ENCODE data around the gene SULT1B1. TPM values are rescaled to one million over a fixed set of nuclear protein-coding genes. Genes with fewer than 3 reads are reported as not detected.
A peak's percentile ranks its signal among the peaks of the same experiment; 100 is the strongest.

The SULT1B1 gene
- total RNA-seq, 1 experiment from 2014 or later: 0.04 TPM

DNA sequence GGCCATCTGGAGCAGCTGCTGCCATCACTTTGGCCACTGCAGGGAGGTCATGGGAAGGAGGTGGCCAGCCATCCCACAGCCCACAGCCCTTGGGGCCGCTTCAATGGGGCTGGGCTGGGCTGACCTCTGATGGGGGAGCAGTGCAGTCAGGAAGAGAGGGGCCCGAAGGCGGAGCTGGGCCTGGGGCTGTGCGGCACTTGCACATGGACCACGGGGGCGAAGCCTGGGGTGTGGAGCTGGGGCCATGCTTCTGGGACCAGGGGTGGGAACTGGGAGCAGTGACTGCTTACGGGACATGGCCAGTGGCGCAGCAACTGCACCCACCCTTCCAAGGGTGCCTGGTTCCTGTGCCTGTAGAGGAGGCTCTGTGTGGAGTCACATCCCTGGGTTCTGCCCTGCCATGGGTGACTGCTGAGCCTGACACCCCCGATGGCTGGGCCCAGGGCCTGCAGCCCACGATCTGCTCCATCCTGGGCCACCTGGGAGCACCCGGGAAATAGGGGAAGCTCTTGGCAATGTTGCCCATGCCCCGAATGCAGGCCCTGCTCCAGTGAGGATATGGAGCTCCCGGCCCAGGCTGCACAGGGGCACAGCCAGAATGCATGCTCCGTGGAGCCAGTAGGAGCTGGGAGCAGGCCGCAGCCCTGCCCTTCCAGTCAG is 22.4 kb upstream of the SULT1B1 start (continued):
- TF ChIP-seq, protein P1, sequence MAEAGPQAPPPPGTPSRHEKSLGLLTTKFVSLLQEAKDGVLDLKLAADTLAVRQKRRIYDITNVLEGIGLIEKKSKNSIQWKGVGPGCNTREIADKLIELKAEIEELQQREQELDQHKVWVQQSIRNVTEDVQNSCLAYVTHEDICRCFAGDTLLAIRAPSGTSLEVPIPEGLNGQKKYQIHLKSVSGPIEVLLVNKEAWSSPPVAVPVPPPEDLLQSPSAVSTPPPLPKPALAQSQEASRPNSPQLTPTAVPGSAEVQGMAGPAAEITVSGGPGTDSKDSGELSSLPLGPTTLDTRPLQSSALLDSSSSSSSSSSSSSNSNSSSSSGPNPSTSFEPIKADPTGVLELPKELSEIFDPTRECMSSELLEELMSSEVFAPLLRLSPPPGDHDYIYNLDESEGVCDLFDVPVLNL (CRISPR knock-in tag; IDR thresholded peaks at IDR 0.05; ENCODE audit: borderline replicate concordance, low read depth): no peak
- TF ChIP-seq, protein P2, sequence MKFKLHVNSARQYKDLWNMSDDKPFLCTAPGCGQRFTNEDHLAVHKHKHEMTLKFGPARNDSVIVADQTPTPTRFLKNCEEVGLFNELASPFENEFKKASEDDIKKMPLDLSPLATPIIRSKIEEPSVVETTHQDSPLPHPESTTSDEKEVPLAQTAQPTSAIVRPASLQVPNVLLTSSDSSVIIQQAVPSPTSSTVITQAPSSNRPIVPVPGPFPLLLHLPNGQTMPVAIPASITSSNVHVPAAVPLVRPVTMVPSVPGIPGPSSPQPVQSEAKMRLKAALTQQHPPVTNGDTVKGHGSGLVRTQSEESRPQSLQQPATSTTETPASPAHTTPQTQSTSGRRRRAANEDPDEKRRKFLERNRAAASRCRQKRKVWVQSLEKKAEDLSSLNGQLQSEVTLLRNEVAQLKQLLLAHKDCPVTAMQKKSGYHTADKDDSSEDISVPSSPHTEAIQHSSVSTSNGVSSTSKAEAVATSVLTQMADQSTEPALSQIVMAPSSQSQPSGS (CRISPR knock-in tag; IDR thresholded peaks at IDR 0.05; ENCODE audit: borderline replicate concordance, low read depth): no peak
- TF ChIP-seq NR1H2 (CRISPR knock-in tag; IDR thresholded peaks at IDR 0.05) (no peak), OVOL2 (CRISPR knock-in tag; IDR thresholded peaks at IDR 0.05; ENCODE audit: borderline replicate concordance) (no peak), ZNF138 (CRISPR knock-in tag; conservative IDR thresholded peaks at IDR 0.05) (no peak)
- TF ChIP-seq, protein P3, sequence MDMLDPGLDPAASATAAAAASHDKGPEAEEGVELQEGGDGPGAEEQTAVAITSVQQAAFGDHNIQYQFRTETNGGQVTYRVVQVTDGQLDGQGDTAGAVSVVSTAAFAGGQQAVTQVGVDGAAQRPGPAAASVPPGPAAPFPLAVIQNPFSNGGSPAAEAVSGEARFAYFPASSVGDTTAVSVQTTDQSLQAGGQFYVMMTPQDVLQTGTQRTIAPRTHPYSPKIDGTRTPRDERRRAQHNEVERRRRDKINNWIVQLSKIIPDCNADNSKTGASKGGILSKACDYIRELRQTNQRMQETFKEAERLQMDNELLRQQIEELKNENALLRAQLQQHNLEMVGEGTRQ (CRISPR knock-in tag; IDR thresholded peaks at IDR 0.05): no peak
- TF ChIP-seq, protein P4, sequence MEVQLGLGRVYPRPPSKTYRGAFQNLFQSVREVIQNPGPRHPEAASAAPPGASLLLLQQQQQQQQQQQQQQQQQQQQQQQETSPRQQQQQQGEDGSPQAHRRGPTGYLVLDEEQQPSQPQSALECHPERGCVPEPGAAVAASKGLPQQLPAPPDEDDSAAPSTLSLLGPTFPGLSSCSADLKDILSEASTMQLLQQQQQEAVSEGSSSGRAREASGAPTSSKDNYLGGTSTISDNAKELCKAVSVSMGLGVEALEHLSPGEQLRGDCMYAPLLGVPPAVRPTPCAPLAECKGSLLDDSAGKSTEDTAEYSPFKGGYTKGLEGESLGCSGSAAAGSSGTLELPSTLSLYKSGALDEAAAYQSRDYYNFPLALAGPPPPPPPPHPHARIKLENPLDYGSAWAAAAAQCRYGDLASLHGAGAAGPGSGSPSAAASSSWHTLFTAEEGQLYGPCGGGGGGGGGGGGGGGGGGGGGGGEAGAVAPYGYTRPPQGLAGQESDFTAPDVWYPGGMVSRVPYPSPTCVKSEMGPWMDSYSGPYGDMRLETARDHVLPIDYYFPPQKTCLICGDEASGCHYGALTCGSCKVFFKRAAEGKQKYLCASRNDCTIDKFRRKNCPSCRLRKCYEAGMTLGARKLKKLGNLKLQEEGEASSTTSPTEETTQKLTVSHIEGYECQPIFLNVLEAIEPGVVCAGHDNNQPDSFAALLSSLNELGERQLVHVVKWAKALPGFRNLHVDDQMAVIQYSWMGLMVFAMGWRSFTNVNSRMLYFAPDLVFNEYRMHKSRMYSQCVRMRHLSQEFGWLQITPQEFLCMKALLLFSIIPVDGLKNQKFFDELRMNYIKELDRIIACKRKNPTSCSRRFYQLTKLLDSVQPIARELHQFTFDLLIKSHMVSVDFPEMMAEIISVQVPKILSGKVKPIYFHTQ (CRISPR knock-in tag; IDR thresholded peaks at IDR 0.05): no peak

DNA sequence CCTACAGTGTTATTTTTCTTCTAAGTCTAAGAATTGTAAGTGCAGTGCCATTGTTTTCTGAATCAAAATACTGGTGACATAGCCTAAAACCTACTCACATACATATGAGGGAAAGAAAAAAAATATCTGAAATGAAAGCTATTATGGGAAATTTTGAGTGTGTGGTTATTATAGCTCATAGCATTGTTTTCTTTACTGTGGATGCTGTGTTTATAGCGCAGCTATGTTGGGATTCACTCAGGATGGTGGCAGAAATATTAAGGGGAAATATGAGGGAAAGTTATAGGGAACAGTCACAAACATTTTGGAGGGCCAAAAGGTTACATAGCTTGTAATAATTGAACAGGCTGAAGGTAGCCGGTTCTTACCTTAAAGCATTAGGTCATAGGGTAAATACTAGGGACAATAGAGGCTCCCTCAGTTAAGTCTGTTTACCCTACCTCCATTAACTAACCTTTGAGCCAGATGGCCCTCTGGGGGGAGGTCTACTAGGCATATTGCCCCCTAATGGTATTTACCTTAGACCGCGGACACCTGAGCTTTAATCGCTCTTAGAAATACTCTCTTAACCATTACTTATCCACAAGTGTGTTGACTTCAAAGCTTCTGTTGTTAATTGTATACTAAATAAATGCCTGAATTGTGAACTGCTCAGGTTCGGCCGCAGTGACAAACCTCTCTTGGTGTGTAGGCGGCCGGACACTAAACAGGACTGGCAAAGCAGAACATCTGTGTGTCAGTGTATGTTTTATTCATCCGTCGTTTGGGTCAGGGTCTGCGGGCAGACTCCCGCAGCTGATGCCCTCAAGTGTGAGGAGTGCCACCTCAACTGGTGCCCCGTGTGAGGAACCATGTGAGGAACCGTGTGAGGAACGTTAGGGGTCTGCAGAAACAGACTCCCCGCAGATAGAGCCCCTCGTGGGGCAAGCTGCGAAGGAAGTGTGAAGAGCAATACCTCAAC is 21.3 kb upstream of the SULT1B1 start:
- CTCF ChIA-PET: no interaction called here
- TF ChIP-seq, protein P5, sequence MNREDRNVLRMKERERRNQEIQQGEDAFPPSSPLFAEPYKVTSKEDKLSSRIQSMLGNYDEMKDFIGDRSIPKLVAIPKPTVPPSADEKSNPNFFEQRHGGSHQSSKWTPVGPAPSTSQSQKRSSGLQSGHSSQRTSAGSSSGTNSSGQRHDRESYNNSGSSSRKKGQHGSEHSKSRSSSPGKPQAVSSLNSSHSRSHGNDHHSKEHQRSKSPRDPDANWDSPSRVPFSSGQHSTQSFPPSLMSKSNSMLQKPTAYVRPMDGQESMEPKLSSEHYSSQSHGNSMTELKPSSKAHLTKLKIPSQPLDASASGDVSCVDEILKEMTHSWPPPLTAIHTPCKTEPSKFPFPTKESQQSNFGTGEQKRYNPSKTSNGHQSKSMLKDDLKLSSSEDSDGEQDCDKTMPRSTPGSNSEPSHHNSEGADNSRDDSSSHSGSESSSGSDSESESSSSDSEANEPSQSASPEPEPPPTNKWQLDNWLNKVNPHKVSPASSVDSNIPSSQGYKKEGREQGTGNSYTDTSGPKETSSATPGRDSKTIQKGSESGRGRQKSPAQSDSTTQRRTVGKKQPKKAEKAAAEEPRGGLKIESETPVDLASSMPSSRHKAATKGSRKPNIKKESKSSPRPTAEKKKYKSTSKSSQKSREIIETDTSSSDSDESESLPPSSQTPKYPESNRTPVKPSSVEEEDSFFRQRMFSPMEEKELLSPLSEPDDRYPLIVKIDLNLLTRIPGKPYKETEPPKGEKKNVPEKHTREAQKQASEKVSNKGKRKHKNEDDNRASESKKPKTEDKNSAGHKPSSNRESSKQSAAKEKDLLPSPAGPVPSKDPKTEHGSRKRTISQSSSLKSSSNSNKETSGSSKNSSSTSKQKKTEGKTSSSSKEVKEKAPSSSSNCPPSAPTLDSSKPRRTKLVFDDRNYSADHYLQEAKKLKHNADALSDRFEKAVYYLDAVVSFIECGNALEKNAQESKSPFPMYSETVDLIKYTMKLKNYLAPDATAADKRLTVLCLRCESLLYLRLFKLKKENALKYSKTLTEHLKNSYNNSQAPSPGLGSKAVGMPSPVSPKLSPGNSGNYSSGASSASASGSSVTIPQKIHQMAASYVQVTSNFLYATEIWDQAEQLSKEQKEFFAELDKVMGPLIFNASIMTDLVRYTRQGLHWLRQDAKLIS (CRISPR knock-in tag; IDR thresholded peaks at IDR 0.05; ENCODE audit: borderline replicate concordance): no peak
- TF ChIP-seq CBFB (CRISPR knock-in tag; IDR thresholded peaks at IDR 0.05; ENCODE audit: low read depth) (no peak), ZNF138 (CRISPR knock-in tag; conservative IDR thresholded peaks at IDR 0.05) (no peak), FOXK1 (CRISPR knock-in tag; IDR thresholded peaks at IDR 0.05) (no peak), PRRX2 (CRISPR knock-in tag; IDR thresholded peaks at IDR 0.05) (no peak), ESRRA (CRISPR knock-in tag; IDR thresholded peaks at IDR 0.05; ENCODE audit: borderline replicate concordance) (no peak), TEAD1 (CRISPR knock-in tag; IDR thresholded peaks at IDR 0.05) (no peak)
- TF ChIP-seq, protein P6, sequence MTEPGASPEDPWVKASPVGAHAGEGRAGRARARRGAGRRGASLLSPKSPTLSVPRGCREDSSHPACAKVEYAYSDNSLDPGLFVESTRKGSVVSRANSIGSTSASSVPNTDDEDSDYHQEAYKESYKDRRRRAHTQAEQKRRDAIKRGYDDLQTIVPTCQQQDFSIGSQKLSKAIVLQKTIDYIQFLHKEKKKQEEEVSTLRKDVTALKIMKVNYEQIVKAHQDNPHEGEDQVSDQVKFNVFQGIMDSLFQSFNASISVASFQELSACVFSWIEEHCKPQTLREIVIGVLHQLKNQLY (CRISPR knock-in tag; IDR thresholded peaks at IDR 0.05): no peak
- TF ChIP-seq, protein P7, sequence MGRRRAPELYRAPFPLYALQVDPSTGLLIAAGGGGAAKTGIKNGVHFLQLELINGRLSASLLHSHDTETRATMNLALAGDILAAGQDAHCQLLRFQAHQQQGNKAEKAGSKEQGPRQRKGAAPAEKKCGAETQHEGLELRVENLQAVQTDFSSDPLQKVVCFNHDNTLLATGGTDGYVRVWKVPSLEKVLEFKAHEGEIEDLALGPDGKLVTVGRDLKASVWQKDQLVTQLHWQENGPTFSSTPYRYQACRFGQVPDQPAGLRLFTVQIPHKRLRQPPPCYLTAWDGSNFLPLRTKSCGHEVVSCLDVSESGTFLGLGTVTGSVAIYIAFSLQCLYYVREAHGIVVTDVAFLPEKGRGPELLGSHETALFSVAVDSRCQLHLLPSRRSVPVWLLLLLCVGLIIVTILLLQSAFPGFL (CRISPR knock-in tag; IDR thresholded peaks at IDR 0.05; ENCODE audit: borderline replicate concordance): no peak
- TF ChIP-seq, protein P8, sequence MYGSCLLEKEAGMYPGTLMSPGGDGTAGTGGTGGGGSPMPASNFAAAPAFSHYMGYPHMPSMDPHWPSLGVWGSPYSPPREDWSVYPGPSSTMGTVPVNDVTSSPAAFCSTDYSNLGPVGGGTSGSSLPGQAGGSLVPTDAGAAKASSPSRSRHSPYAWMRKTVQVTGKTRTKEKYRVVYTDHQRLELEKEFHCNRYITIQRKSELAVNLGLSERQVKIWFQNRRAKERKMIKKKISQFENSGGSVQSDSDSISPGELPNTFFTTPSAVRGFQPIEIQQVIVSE (CRISPR knock-in tag; IDR thresholded peaks at IDR 0.05; ENCODE audit: borderline replicate concordance): no peak
- Mint-ChIP-seq H3K36me3 (no peaks in the 10 kb centered on the region), H3K4me1 (peaks cover 3% of the 10 kb centered on the region), H3K9me3 (peaks cover 6% of the 10 kb centered on the region; the same call in 1 of the 2 replicates), H3K27ac (no peak overlapping the region), H3K4me3 (no peak overlapping the region), H3K27me3 (ENCODE audit: low read depth) (no peaks in the 10 kb centered on the region)
- POLR2A ChIA-PET: no interaction called here
- ATAC-seq: peak; percentile 51
- no peak for DNase-seq (ENCODE audit: low spot score)

All from WTC11 (cell line).